Thyroid gland (tissue), 4 donors: Measurements from ENCODE around the gene HYAL3. TPM values are rescaled to one million over a fixed set of nuclear protein-coding genes. Genes with fewer than 3 reads are reported as not detected.

Experiments
- DNase-seq, 2 donors: peaks; one replicate each; pipeline ENCODE4 v3.0.0-alpha.2; 2019
- H3K27ac ChIP-seq, 3 donors: fragments of 200-600 bp; sonication (generic); 1 replicate in 2 of 3; 2 replicates in 1 of 3; pipeline ENCODE4 v1.5.1; 2016 to 2019; ENCODE audit warnings: mild to moderate bottlenecking in 1 of 3, moderate library complexity in 1 of 3
- H3K27me3 ChIP-seq: fragments of 200-600 bp; sonication (generic); one replicate; pipeline ENCODE4 v1.5.1; 2019
- H3K36me3 ChIP-seq, 2 donors: fragments of 200-600 bp; sonication (generic); one replicate each; pipeline ENCODE4 v1.5.1; 2016 to 2019
- H3K4me1 ChIP-seq, 2 donors: fragments of 200-600 bp; sonication (generic); one replicate each; pipeline ENCODE4 v1.5.1; 2017 to 2019
- H3K4me3 ChIP-seq, 3 donors: fragments of 200-600 bp; sonication (generic); replicated peaks in 1 of 3; 1 replicate in 2 of 3; 2 replicates in 1 of 3; pipeline ENCODE4 v1.5.1; 2016; ENCODE audit warnings: mild to moderate bottlenecking in 1 of 3
- H3K9me3 ChIP-seq: fragments of 200-600 bp; sonication (generic); one replicate; pipeline ENCODE4 v1.5.1; 2017
- CTCF ChIP-seq, 6 experiments: fragments of 200-600 bp in 3 of 6; fragments of 450-650 bp in 3 of 6; sonication (generic) in 3 of 6; IDR thresholded peaks; one replicate each; pipeline ENCODE4 v1.5.1; 2016 to 2019; ENCODE audit warnings: antibody characterized with exemption in 6 of 6, mild to moderate bottlenecking in 2 of 6, inconsistent platforms in 1 of 6, moderate library complexity in 1 of 6
- POLR2A ChIP-seq, 2 donors: fragments of 450-650 bp; IDR thresholded peaks; one replicate each; pipeline ENCODE4 v1.6.1; 2017; ENCODE audit warnings: antibody characterized with exemption in 2 of 2, mild to moderate bottlenecking in 2 of 2, moderate library complexity in 1 of 2
- WGBS, 2 donors: methylation state at CpG; one replicate each; pipeline ENCODE4 v1.1.5; 2017; 5-methylcytosine and 5-hydroxymethylcytosine counted together
- intact Hi-C: fragments of 100-400 bp; cut with DNase I; formaldehyde crosslinking; loops from one replicate; pipeline ENCODE4 v1.15.1; 2023
- total RNA-seq, 4 donors: library from RNA; depleted of rRNA; stranded (reverse); fragments of >200 nt; gene quantifications; one replicate each; pipeline ENCODE4 v1.2.3, GENCODE V29; 2016

The HYAL3 gene
- total RNA-seq, 4 donors from 2014 or later: 2.7 to 6.7 (median 3.8) TPM

DNA sequence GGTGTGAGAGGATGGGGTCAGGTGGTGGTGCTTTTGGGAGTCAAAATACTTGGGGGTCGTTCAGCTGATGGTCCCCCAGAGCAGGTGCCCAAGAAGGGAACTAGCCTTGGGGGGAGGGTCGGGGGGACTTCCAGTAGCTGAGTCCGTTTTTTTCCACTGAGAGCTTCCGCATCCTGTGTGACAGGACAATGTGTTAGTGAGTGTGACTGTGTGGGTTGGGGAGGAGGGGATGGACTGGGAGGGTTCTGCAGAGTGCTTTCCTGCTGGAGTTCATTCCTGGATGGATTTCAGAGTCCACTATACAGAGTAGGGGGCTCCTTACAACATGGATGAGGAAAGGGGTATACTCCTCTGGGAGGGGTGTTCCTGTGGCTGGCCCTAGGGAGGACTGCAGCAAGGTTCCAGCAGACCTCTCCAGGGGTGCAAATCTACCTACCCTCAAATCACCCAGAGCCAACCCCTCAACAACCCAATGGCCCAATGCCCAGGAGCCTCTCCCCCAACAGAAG is 23.9 kb upstream of the HYAL3 start:
- no peak overlapping the region for H3K4me3 ChIP-seq
- peaks cover 7 to 9% of the 10 kb centered on the region in 2 donors for H3K36me3 ChIP-seq
- H3K27me3 ChIP-seq: no peaks in the 10 kb centered on the region
- WGBS, 2 donors: 48% methylated on average over 4 of the region's 4 CpGs; no CpG with 5 or more reads in 1 of the 2 donors
- H3K9me3 ChIP-seq: no peaks in the 10 kb centered on the region
- TF ChIP-seq POLR2A (IDR thresholded peaks at IDR 0.05) (no peak), CTCF (IDR thresholded peaks at IDR 0.05) (no peak)
- peak overlapping the region; percentile 44 to 98 (median 96) for H3K27ac ChIP-seq
- intact Hi-C loops: no loop called here
- H3K4me1 ChIP-seq: peaks cover 32 to 54% of the 10 kb centered on the region in 2 donors
- no peak for DNase-seq

DNA sequence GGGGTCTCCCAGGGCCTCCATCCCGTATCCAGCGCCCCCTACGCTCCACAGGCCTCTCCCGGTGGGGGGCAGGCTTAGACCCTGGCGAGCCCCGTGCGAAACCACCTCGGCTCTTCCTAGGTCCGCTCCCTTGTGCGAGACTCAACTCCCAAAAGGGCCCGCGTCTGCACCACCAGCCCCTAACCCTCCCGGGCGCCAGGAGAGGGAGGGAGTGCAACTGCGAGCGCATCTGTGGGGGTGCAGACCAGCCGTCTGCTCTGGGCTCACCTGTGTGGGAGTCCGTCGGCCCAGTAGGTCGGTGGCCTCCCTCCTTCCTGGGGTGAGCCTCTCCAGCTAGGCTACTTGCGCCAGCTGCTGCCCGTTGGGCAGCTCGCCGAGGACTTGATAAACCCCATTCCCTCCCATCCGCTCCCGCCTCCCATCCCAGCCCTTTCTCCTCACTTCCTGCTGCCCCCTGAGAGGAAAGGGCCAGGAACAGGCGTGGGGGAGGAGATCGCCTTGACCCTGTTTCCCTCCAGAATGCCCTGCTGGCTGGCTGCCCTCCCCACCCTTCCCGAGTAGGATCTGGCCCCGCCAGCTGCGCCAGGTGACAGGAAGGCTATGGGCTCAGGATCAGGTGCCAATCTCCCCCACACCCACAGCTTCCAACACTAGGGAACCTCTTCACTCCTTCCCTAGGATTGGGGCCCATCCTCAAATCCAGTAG is 23.3 kb upstream of the HYAL3 start, which contains the start of gene HYAL2:
Gene HYAL2, minus strand, starts transcription at position 360 of the 706 bp plus-strand sequence. CDS start 2,256 bp downstream, outside the sequence.
- Histone ChIP-seq H3K4me1 (peaks cover 34 to 60% of the 10 kb centered on the region in 2 donors), H3K4me3 (peak within 1 kb of the TSS; percentile 3 to 86 (median 43)), H3K9me3 (no peaks in the 10 kb centered on the region), H3K27ac (peak within 1 kb of the TSS; percentile 96 to 98 (median 98)), H3K36me3 (peaks cover 10 to 13% of the 10 kb centered on the region in 2 donors), H3K27me3 (no peaks in the 10 kb centered on the region)
- intact Hi-C loops: no loop called here
- no peak for TF ChIP-seq CTCF (IDR thresholded peaks at IDR 0.05)
- no peak for TF ChIP-seq POLR2A (IDR thresholded peaks at IDR 0.05)
- peak in 1 of 2 donors; percentile 50 for DNase-seq
- WGBS, 2 donors: 52 to 57% methylated on average over 24 to 27 of the region's 31 CpGs

GRCh38 chr3:50322115-50322385 is 22.8 kb upstream of the HYAL3 start:
- intact Hi-C loops: no loop called here
- DNase-seq: no peak
- Histone ChIP-seq H3K36me3 (peaks cover 10 to 18% of the 10 kb centered on the region in 2 donors), H3K4me1 (peaks cover 34 to 61% of the 10 kb centered on the region in 2 donors), H3K27me3 (no peaks in the 10 kb centered on the region), H3K27ac (peak overlapping the region; percentile 96 to 98 (median 98)), H3K9me3 (no peaks in the 10 kb centered on the region), H3K4me3 (peak overlapping the region; percentile 3 to 86 (median 43))
- no peak for TF ChIP-seq CTCF (IDR thresholded peaks at IDR 0.05)
- TF ChIP-seq POLR2A (IDR thresholded peaks at IDR 0.05): no peak
- 10 to 35% methylated on average over 2 to 13 of the region's 14 CpGs for WGBS, 2 donors

DNA sequence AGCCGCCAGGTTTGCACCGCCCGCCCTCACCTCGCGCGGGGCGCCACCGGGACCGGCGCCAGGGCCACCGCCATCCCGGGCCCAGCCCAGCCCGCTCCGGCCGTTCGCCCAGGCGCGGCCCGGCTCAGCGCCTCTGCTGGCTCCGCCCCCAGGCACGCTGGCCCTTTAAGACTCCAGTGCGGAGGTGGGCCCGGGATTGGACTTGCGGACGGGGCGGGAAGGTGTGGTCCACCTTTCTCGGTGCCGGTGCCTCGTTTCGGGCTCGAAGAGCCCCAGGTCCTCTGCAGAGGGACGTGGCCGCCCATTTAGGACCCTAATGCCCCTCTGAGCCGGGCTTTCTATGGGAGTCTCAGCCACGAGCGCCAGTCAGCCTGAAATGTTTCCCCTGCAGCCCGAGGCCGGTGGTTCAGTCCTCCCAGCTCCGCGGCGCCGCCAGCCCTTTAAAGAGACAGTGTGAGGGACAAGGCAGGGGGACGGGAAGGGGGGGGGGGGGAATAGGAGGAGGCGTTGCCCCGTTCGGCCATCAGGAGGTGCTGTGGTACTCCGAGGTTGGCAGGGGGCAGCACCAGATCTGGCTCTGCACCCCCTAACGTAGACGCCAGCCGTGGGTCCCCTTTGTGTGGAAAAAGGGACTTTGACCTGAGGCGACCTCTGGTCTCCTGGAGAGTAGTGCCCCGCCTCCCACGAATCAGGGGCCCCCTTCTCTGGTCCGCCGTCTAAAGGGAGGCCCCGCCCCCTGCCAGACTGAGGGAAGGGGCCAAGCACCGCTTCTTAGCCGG is 22.3 kb upstream of the HYAL3 start:
- peak; percentile 90 to 94 for DNase-seq
- peak; percentile 17 to 75 for TF ChIP-seq POLR2A (IDR thresholded peaks at IDR 0.05)
- TF ChIP-seq CTCF (IDR thresholded peaks at IDR 0.05): peak in 5 of 6 experiments; percentile 23 to 61 (median 43)
- peak overlapping the region; percentile 96 to 98 (median 98) for H3K27ac ChIP-seq
- peaks cover 38 to 61% of the 10 kb centered on the region in 2 donors for H3K4me1 ChIP-seq
- no peaks in the 10 kb centered on the region for H3K27me3 ChIP-seq
- no peaks in the 10 kb centered on the region for H3K9me3 ChIP-seq
- WGBS, 2 donors: 2 to 20% methylated on average over 1 to 15 of the region's 59 CpGs
- intact Hi-C loops: no loop called here
- H3K36me3 ChIP-seq: peaks cover 10 to 20% of the 10 kb centered on the region in 2 donors
- H3K4me3 ChIP-seq: peak overlapping the region; percentile 43 to 92 (median 86)
